ENCODE data around the gene PRKCE.

Gene PRKCE

DNA sequence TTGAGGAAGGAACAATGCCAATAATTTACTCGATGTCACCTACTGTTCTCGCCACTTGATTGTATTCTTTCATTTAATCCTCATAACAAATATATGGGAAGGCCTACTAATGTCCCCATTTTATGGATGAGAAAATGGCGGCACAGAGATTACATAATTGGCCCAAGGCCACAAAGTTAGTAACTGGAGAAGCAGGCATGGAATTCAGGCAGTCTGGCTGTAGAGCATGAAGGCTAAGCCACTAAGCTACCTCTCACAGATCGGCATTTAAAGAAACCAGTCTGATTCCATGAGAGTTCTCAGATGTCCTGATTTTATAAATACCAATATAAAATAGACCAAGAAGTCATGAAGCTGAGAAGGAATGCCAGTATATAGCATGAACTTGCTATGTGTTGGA lies 523.9 kb downstream of the PRKCE start:
- no peaks in the 10 kb centered on the region for H3K9me3 ChIP-seq (ENCODE audit: control insufficient read depth in 1 of 2, low read length in 2 of 2)

DNA sequence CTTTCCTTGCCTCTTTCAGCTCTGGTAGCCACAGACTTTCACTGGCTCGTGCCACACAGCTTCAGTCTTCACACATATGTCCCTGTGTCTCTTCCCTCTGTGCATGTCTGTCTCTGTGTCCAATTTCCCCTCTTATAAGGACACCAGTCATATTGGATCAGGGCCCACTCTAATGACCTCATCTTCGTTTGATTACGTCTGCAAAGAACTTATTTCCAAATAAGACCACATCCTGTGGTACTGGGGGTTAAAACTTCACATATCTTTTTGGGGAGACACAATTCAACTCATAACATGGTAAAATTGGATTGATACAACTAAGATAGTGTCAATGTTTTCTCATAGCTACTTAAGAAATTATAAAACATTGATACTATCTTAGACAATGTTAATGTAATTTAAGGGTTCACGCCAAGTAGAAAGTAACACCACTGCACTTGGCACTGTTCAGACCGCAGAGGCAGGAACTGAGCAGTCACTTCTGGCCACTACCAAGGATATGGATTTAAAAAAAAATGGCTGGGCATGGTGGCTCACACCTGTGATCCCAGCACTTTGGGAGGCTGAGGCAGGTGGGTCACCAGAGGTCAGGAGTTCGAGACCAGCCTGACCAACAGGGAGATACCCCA lies 526.1 kb downstream of the PRKCE start:
- no peak overlapping the region for H3K27ac ChIP-seq (ENCODE audit: low read depth, low read length)
- no peaks in the 10 kb centered on the region for H3K27me3 ChIP-seq (ENCODE audit: control insufficient read depth in 1 of 2, insufficient read depth in 2 of 2, low read length in 2 of 2)
- H3K9me3 ChIP-seq (ENCODE audit: control insufficient read depth in 1 of 2, low read length in 2 of 2) = no peaks in the 10 kb centered on the region
- H3K9ac ChIP-seq (ENCODE audit: low read depth in 1 of 2, low read length in 2 of 2) = no peak overlapping the region
- H3K36me3 ChIP-seq (ENCODE audit: control insufficient read depth in 1 of 2, insufficient read depth in 2 of 2, low read length in 2 of 2) = peaks cover 0 to 3% of the 10 kb centered on the region in 2 donors
- no peak overlapping the region for H3K4me3 ChIP-seq (ENCODE audit: low read depth in 1 of 2, low read length in 2 of 2)
- peaks cover 18 to 33% of the 10 kb centered on the region in 2 donors for H3K4me1 ChIP-seq (ENCODE audit: control insufficient read depth in 1 of 2, insufficient read depth in 2 of 2, low read length in 2 of 2)

More for the DNA sequence above, 523.9 kb downstream of the PRKCE start:
- Histone ChIP-seq H3K4me3 (ENCODE audit: low read depth in 1 of 2, low read length in 2 of 2) (no peak overlapping the region), H3K27me3 (ENCODE audit: control insufficient read depth in 1 of 2, insufficient read depth in 2 of 2, low read length in 2 of 2) (no peaks in the 10 kb centered on the region), H3K4me1 (ENCODE audit: control insufficient read depth in 1 of 2, insufficient read depth in 2 of 2, low read length in 2 of 2) (peaks cover 18 to 33% of the 10 kb centered on the region in 2 donors), H3K9ac (ENCODE audit: low read depth in 1 of 2, low read length in 2 of 2) (no peak overlapping the region), H3K36me3 (ENCODE audit: control insufficient read depth in 1 of 2, insufficient read depth in 2 of 2, low read length in 2 of 2) (peaks cover 0 to 2% of the 10 kb centered on the region in 2 donors), H3K27ac (ENCODE audit: low read depth, low read length) (no peak overlapping the region)

DNA sequence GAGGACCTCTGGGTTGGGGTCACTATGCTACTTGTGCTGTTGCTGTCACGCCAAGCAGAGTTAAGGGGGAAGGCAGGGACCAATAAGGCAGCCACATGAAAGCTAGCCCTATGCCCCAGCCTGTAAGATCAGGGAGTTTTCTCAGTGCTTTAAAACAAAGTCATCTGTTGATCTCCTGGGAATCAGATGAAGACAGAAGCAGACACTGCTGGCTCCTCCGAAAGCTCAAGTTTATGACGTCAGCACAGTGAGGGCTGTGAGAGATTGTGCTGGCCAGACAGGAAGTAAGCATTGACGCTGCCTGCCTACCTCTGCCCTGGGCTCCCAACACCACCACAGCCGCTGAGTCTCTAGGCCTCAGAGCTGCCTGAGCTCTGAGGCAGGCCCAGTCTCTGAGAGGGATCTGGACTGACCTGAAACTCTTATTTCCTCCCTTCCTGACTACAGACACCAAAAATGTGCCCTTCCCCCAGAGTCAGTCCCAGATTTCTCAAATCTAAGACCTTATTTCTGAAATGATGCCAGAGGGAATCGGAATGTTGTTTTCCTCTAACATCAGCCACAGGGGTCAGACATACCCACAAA lies 527.7 kb downstream of the PRKCE start:
- Histone ChIP-seq H3K4me3 (ENCODE audit: low read depth in 1 of 2, low read length in 2 of 2) (no peak overlapping the region), H3K36me3 (ENCODE audit: control insufficient read depth in 1 of 2, insufficient read depth in 2 of 2, low read length in 2 of 2) (peaks cover 0 to 3% of the 10 kb centered on the region in 2 donors), H3K9ac (ENCODE audit: low read depth in 1 of 2, low read length in 2 of 2) (peak overlapping the region in 1 of 2 donors; percentile 15), H3K27ac (ENCODE audit: low read depth, low read length) (peak overlapping the region; percentile 60), H3K27me3 (ENCODE audit: control insufficient read depth in 1 of 2, insufficient read depth in 2 of 2, low read length in 2 of 2) (no peaks in the 10 kb centered on the region), H3K9me3 (ENCODE audit: control insufficient read depth in 1 of 2, low read length in 2 of 2) (no peaks in the 10 kb centered on the region), H3K4me1 (ENCODE audit: control insufficient read depth in 1 of 2, insufficient read depth in 2 of 2, low read length in 2 of 2) (peaks cover 17 to 33% of the 10 kb centered on the region in 2 donors)

DNA sequence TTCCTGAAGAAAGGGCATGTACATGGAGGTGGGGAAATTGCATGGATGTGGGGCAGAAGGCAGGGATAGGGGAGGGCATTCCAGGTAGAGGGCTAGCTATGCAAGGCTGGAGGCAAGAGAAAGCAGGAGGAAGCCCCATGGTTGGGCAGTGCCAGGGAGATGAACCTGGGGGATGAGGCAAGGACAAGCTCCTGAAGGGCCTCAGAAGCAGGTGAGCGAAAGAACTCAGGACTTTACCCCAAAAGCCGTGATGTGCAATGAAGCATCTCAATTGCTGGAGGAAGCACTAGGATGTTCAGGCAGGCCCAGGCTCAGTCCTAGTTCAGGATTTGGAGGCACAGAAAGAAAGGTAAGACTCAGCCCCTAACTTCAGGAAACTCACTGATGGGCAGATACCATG lies 528.7 kb downstream of the PRKCE start:
- Histone ChIP-seq H3K4me3 (ENCODE audit: low read depth in 1 of 2, low read length in 2 of 2) (no peak overlapping the region), H3K36me3 (ENCODE audit: control insufficient read depth in 1 of 2, insufficient read depth in 2 of 2, low read length in 2 of 2) (peaks cover 0 to 3% of the 10 kb centered on the region in 2 donors), H3K9me3 (ENCODE audit: control insufficient read depth in 1 of 2, low read length in 2 of 2) (no peaks in the 10 kb centered on the region), H3K27me3 (ENCODE audit: control insufficient read depth in 1 of 2, insufficient read depth in 2 of 2, low read length in 2 of 2) (no peaks in the 10 kb centered on the region), H3K9ac (ENCODE audit: low read depth in 1 of 2, low read length in 2 of 2) (no peak overlapping the region), H3K27ac (ENCODE audit: low read depth, low read length) (no peak overlapping the region), H3K4me1 (ENCODE audit: control insufficient read depth in 1 of 2, insufficient read depth in 2 of 2, low read length in 2 of 2) (peaks cover 11 to 24% of the 10 kb centered on the region in 2 donors)

DNA sequence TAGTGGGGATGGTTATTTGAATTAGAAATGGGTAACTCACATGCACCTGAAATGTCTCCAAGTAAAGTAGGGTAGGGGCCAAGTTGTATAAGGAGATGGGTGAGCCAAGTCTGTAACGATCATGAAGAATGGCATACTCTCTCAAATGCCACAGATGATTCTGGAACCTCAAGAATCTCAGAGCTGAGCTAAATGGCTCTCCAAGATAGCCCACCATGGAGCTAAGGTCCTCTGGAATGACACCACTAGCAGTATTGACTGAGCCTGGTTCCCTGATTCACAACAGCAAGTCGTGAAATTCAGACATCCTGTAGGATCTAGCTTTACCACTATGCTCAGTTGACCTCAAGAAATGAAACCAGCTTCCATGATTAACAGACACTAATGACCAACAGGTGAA lies 529.8 kb downstream of the PRKCE start:
- H3K9me3 ChIP-seq (ENCODE audit: control insufficient read depth in 1 of 2, low read length in 2 of 2) = no peaks in the 10 kb centered on the region
- no peak overlapping the region for H3K27ac ChIP-seq (ENCODE audit: low read depth, low read length)
- H3K4me3 ChIP-seq (ENCODE audit: low read depth in 1 of 2, low read length in 2 of 2) = no peak overlapping the region
- H3K27me3 ChIP-seq (ENCODE audit: control insufficient read depth in 1 of 2, insufficient read depth in 2 of 2, low read length in 2 of 2) = no peaks in the 10 kb centered on the region
- no peak overlapping the region for H3K9ac ChIP-seq (ENCODE audit: low read depth in 1 of 2, low read length in 2 of 2)
- H3K4me1 ChIP-seq (ENCODE audit: control insufficient read depth in 1 of 2, insufficient read depth in 2 of 2, low read length in 2 of 2) = peaks cover 7 to 14% of the 10 kb centered on the region in 2 donors
- H3K36me3 ChIP-seq (ENCODE audit: control insufficient read depth in 1 of 2, insufficient read depth in 2 of 2, low read length in 2 of 2) = peaks cover 0 to 3% of the 10 kb centered on the region in 2 donors

DNA sequence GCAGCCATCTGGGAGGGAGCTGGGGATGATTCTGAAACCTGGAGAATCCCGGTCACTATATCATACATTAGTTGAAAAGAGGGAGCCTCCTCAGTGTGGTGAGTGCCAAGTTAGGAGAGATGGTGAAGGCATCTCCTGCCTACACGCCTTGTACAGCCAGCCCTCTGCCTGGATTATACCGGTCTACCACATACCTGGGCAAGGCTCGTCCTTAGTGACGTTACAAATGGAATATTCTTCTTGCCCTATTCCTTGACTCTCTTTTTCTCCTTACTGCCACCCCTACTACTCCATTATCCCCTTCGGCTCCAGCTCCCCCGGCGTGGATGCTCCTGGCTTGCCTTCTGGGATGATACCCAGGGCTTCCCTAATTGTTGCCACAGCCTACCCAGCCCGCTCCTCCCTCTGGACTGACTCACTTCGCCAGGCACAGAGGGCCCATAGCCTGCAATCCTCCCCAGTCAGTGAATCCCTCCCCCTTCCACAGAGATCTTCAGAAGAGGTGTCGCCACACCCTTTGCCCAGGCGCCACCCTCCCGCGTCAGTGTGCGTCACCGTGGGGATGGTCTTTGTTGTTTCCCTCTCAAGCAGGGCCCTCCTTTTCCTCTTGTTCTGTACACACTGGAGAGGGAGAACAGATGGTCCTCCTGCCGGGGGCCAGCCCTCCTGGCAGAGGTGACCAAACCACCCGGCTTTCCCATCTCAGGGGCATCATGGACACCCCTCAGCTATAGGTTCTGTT lies 530.5 kb downstream of the PRKCE start:
- Histone ChIP-seq H3K27ac (ENCODE audit: low read depth, low read length) (no peak overlapping the region), H3K9ac (ENCODE audit: low read depth in 1 of 2, low read length in 2 of 2) (no peak overlapping the region), H3K4me3 (ENCODE audit: low read depth in 1 of 2, low read length in 2 of 2) (no peak overlapping the region), H3K9me3 (ENCODE audit: control insufficient read depth in 1 of 2, low read length in 2 of 2) (no peaks in the 10 kb centered on the region), H3K36me3 (ENCODE audit: control insufficient read depth in 1 of 2, insufficient read depth in 2 of 2, low read length in 2 of 2) (peaks cover 0 to 3% of the 10 kb centered on the region in 2 donors), H3K4me1 (ENCODE audit: control insufficient read depth in 1 of 2, insufficient read depth in 2 of 2, low read length in 2 of 2) (peaks cover 8 to 11% of the 10 kb centered on the region in 2 donors), H3K27me3 (ENCODE audit: control insufficient read depth in 1 of 2, insufficient read depth in 2 of 2, low read length in 2 of 2) (no peaks in the 10 kb centered on the region)

DNA sequence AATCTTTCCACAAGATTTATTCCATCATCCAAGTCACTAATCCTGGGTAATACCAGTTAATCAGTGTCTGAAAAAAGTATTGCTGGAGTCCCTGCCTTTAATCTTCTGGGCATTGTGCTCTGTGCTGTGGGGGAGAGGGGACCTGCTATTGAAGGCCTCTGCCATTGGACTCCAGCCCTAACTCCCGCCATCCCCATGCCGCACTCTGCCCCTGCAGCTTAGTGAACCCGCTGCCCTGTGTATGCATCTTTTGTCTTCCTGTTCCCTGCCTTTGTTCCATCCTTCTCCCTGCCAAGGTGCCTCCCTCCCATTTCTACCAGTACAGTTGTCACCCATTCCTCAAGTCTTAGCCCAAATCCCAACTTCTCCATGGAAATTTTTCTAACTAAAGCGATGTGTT lies 532.0 kb downstream of the PRKCE start:
- Histone ChIP-seq H3K9ac (ENCODE audit: low read depth in 1 of 2, low read length in 2 of 2) (no peak overlapping the region), H3K27me3 (ENCODE audit: control insufficient read depth in 1 of 2, insufficient read depth in 2 of 2, low read length in 2 of 2) (no peaks in the 10 kb centered on the region), H3K27ac (ENCODE audit: low read depth, low read length) (no peak overlapping the region), H3K9me3 (ENCODE audit: control insufficient read depth in 1 of 2, low read length in 2 of 2) (no peaks in the 10 kb centered on the region), H3K4me1 (ENCODE audit: control insufficient read depth in 1 of 2, insufficient read depth in 2 of 2, low read length in 2 of 2) (peaks cover 17 to 21% of the 10 kb centered on the region in 2 donors), H3K4me3 (ENCODE audit: low read depth in 1 of 2, low read length in 2 of 2) (no peak overlapping the region), H3K36me3 (ENCODE audit: control insufficient read depth in 1 of 2, insufficient read depth in 2 of 2, low read length in 2 of 2) (peaks cover 0 to 3% of the 10 kb centered on the region in 2 donors)

DNA sequence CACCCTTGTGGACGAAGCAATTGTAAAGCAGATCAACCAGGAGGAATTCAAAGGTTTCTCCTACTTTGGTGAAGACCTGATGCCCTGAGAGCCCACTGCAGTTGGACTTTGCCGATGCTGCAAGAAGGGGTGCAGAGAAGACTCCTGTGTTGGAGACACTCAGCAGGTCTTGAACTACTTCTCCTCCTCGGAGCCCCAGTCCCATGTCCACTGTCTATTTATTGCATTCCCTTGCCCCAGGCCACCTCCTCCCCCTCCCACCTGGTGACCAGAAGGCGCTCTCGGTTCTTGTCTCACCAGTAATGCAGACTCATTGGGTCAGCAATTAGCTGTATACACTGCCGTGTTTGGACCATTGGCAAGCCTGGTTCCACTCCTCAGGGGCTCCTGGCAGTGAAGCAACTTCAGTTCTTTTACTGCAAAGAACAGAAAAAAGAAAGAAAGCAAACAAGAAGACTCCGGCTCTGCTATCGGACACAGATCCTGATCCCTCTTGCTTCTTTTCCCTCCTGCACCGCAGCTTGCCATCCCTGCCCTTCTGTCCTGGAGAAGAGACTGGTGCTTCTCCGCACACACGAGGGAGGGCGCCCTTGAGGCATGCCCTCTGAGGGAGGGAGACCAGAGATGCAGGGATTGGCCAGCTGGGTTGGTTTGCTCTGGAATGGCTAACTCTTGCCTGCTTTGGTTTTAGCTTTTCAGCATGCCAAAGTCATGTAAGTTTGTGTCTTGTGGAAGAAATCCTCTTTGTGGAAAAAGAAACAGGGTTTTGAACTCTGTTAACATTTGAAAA lies 533.5 kb downstream of the PRKCE start:
- Histone ChIP-seq H3K9me3 (ENCODE audit: control insufficient read depth in 1 of 2, low read length in 2 of 2) (no peaks in the 10 kb centered on the region), H3K4me1 (ENCODE audit: control insufficient read depth in 1 of 2, insufficient read depth in 2 of 2, low read length in 2 of 2) (peaks cover 8 to 14% of the 10 kb centered on the region in 2 donors), H3K27ac (ENCODE audit: low read depth, low read length) (no peak overlapping the region), H3K27me3 (ENCODE audit: control insufficient read depth in 1 of 2, insufficient read depth in 2 of 2, low read length in 2 of 2) (no peaks in the 10 kb centered on the region), H3K9ac (ENCODE audit: low read depth in 1 of 2, low read length in 2 of 2) (no peak overlapping the region), H3K36me3 (ENCODE audit: control insufficient read depth in 1 of 2, insufficient read depth in 2 of 2, low read length in 2 of 2) (peaks cover 0 to 3% of the 10 kb centered on the region in 2 donors), H3K4me3 (ENCODE audit: low read depth in 1 of 2, low read length in 2 of 2) (no peak overlapping the region)

DNA sequence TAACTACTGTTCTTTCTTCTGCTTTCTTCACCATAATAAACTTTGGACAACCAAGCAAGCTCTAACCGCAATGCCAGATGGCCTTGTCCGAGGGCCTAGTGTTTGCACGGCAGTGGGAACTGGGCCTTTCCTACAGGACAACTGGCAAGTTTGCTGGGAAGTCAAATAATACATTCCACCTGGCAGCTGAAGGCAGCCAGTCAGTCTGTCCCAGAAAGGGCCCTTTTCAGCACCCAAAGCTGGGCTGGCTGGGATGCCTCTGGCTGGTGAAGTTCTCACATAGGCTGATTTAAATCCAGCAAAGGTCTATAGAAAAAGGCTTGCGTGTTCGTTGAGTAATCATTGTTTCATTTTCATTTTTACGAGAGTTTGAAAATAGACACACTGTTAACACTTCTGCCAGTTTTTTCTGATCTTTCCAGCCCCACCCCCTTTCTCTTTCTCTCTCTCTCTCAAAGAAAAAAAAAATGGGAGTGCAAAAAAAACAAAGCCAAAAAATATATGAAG lies 535.7 kb downstream of the PRKCE start:
- Histone ChIP-seq H3K9me3 (ENCODE audit: control insufficient read depth in 1 of 2, low read length in 2 of 2) (no peaks in the 10 kb centered on the region), H3K9ac (ENCODE audit: low read depth in 1 of 2, low read length in 2 of 2) (peak overlapping the region; percentile 52 to 53), H3K4me3 (ENCODE audit: low read depth in 1 of 2, low read length in 2 of 2) (peak overlapping the region; percentile 56 to 58), H3K4me1 (ENCODE audit: control insufficient read depth in 1 of 2, insufficient read depth in 2 of 2, low read length in 2 of 2) (peaks cover 8 to 14% of the 10 kb centered on the region in 2 donors), H3K36me3 (ENCODE audit: control insufficient read depth in 1 of 2, insufficient read depth in 2 of 2, low read length in 2 of 2) (no peaks in the 10 kb centered on the region), H3K27me3 (ENCODE audit: control insufficient read depth in 1 of 2, insufficient read depth in 2 of 2, low read length in 2 of 2) (no peaks in the 10 kb centered on the region), H3K27ac (ENCODE audit: low read depth, low read length) (peak overlapping the region; percentile 68)
